Uterus (tissue), 2 donors: ENCODE data around the gene JAZF1.

Source experiments
- POLR2A ChIP-seq, 2 donors: fragments of 450-650 bp; IDR thresholded peaks; one replicate each; pipeline ENCODE4 v1.6.1; 2016; ENCODE audit warnings: antibody characterized with exemption in 2 of 2, mild to moderate bottlenecking in 1 of 2, moderate library complexity in 1 of 2
- TF ChIP-seq, protein P1 (sequence below), 4 experiments: fragments of 200-600 bp in 2 of 4; fragments of 450-650 bp in 2 of 4; sonication (generic) in 2 of 4; IDR thresholded peaks; one replicate each; pipeline ENCODE4 v1.5.1; 2016 to 2019; ENCODE audit warnings: antibody characterized with exemption in 4 of 4, mild to moderate bottlenecking in 2 of 4, moderate library complexity in 1 of 4

- TF ChIP-seq, protein P1, sequence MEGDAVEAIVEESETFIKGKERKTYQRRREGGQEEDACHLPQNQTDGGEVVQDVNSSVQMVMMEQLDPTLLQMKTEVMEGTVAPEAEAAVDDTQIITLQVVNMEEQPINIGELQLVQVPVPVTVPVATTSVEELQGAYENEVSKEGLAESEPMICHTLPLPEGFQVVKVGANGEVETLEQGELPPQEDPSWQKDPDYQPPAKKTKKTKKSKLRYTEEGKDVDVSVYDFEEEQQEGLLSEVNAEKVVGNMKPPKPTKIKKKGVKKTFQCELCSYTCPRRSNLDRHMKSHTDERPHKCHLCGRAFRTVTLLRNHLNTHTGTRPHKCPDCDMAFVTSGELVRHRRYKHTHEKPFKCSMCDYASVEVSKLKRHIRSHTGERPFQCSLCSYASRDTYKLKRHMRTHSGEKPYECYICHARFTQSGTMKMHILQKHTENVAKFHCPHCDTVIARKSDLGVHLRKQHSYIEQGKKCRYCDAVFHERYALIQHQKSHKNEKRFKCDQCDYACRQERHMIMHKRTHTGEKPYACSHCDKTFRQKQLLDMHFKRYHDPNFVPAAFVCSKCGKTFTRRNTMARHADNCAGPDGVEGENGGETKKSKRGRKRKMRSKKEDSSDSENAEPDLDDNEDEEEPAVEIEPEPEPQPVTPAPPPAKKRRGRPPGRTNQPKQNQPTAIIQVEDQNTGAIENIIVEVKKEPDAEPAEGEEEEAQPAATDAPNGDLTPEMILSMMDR (IDR thresholded peaks at IDR 0.05): no peak
- no peak for TF ChIP-seq POLR2A (IDR thresholded peaks at IDR 0.05)
Observed at GRCh38 chr7:28017372-28017771, 163.2 kb downstream of the JAZF1 start.
